Retinal pigment epithelial cell (primary cell): ENCODE results near the gene DAD1.

Source experiments
- DNase-seq: peaks from one replicate; pipeline ENCODE4 v3.0.0-alpha.2; 2010; ENCODE audit warnings: low read depth
- H3K4me3 ChIP-seq: 2 replicates; pipeline ENCODE4 v1.5.1; 2011; ENCODE audit warnings: mild to moderate bottlenecking, low read length, control low read depth, moderate library complexity
- CTCF ChIP-seq: conservative IDR thresholded peaks from 2 replicates; pipeline ENCODE4 v1.5.1; 2011; ENCODE audit warnings: low read depth, low read length, control low read depth, inconsistent platforms

DAD1 gene

GRCh38 chr14:22579881-22580280, 9.1 kb downstream of the DAD1 start:
- DNase-seq: no peak
- TF ChIP-seq CTCF: no peak
- no peak overlapping the region for H3K4me3 ChIP-seq

GRCh38 chr14:22579236-22579635, 9.8 kb downstream of the DAD1 start:
- DNase-seq: no peak
- no peak overlapping the region for H3K4me3 ChIP-seq
- no peak for TF ChIP-seq CTCF

GRCh38 chr14:22577334-22577908, 11.6 kb downstream of the DAD1 start:
- no peak for TF ChIP-seq CTCF
- H3K4me3 ChIP-seq: no peak overlapping the region
- no peak for DNase-seq

GRCh38 chr14:22573804-22574203, 15.2 kb downstream of the DAD1 start:
- no peak for DNase-seq
- no peak overlapping the region for H3K4me3 ChIP-seq
- no peak for TF ChIP-seq CTCF

GRCh38 chr14:22572562-22573058, 16.4 kb downstream of the DAD1 start:
- H3K4me3 ChIP-seq: no peak overlapping the region
- no peak for DNase-seq
- no peak for TF ChIP-seq CTCF

GRCh38 chr14:22570132-22570949, 18.7 kb downstream of the DAD1 start:
- H3K4me3 ChIP-seq: no peak overlapping the region
- peak; percentile 70 for TF ChIP-seq CTCF
- no peak for DNase-seq

- no peak for TF ChIP-seq CTCF
- no peak for DNase-seq
- no peak overlapping the region for H3K4me3 ChIP-seq
These were observed 19.3 kb downstream of the DAD1 start for GRCh38 chr14:22569737-22570131.
